MM.1S (cell line): ENCODE results near the gene TFEB.

Source experiments
- EZH2phosphoT487 ChIP-seq: fragments of 300-600 bp; sonication (generic); IDR thresholded peaks from 2 replicates; pipeline ENCODE4 v1.6.1; 2018; ENCODE audit warnings: antibody characterized with exemption, low read length
- TF ChIP-seq, protein P1 (sequence below): fragments of 300-600 bp; sonication (generic); IDR thresholded peaks from 2 replicates; pipeline ENCODE4 v1.5.1; 2016; ENCODE audit warnings: antibody characterized with exemption, low read length, mixed read lengths

DNA sequence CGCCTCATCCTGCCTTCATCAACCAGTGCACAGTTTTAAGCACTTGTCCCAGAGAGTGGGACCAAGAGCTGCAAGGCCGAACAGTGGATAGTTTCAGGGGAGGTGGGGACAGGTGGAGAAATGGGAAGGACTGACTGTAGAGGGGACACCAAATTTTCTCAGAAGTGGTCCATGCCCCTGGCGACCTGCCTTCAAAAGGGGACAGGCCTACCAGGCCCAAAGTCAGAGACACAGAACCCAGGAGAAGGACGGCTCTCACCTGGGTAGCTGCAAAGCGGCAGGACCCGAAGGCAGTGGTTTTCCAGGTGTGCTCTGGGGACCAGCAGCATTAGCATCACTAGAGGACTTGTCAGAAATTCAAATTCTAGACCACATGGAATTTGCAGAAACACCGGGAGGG lies 5.8 kb downstream of the TFEB start:
- TF ChIP-seq EZH2phosphoT487, result no peak
- TF ChIP-seq, protein P1, sequence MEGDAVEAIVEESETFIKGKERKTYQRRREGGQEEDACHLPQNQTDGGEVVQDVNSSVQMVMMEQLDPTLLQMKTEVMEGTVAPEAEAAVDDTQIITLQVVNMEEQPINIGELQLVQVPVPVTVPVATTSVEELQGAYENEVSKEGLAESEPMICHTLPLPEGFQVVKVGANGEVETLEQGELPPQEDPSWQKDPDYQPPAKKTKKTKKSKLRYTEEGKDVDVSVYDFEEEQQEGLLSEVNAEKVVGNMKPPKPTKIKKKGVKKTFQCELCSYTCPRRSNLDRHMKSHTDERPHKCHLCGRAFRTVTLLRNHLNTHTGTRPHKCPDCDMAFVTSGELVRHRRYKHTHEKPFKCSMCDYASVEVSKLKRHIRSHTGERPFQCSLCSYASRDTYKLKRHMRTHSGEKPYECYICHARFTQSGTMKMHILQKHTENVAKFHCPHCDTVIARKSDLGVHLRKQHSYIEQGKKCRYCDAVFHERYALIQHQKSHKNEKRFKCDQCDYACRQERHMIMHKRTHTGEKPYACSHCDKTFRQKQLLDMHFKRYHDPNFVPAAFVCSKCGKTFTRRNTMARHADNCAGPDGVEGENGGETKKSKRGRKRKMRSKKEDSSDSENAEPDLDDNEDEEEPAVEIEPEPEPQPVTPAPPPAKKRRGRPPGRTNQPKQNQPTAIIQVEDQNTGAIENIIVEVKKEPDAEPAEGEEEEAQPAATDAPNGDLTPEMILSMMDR, result no peak
